GF-D8 (cell line): Measurements from ENCODE around the gene NRL.

Source experiments
- DNase-seq: peaks from one replicate; lab custom pipeline; 2025; lab: John Stamatoyannopoulos, UW

The NRL gene

DNA sequence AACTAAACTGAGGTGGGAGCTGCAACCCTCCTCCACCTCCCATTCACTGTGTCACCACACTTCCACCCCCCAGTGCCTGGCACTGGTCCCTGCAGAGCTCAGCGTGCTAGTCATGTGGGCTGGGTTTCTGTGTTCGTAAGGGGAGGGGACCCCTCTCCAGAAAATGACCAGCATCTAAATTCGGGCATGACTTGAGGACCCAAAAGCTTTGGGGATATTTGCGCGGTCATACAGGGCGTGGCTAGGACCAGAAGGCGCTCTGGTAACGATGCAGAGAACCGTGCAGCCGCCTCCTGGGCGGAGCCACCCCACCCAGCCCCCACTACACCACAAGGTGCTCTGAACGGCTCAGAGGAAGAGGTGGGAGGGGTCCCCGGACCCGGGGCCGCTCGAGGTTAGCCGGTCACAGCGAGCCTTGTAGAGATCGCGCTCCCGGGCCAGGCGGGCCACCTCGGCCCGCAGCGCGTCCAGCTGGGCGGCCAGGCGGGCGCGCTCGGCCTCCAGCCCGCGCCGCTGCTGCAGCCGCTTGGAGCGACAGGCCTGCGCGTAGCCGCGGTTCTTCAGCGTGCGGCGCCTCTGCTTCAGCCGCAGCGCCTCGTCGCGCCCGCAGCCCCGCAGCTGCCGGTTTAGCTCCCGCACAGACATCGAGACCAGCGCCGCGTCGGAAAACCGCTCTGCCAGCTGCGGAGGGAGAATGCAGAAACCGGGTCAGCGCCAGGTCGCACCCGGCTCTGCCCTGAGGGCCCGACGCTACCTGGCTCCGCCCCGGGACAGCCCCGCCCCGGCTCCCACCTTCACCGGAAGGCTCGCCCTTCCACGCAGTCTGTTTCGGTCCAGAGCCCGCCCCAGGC, 33.6 kb downstream of the NRL start:
- no peak for DNase-seq

- no peak for DNase-seq
Measured at GRCh38 chr14:24080142-24080530, 34.6 kb downstream of the NRL start.

GRCh38 chr14:24079491-24080141, 35.1 kb downstream of the NRL start:
- DNase-seq: no peak

DNA sequence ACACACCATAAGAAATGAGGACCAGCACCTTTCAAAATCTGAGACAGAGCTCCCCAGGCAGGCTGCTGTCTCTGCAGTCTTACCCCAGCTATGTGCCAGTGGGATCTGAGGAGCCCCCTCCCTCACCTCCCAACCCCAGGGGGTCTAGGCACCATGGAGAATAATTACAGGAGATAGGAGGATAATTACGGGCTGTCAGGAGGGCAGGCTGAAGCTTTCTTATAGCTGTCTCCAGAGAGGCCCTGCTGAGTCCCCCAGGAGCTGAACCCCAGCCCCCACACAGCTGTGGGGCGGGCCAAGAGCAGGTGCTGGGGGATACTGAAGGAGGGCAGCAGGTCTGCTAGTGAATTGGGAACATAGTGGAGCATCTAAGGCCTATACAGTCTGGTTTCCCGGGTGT, 36.6 kb downstream of the NRL start:
- no peak for DNase-seq

GRCh38 chr14:24077086-24077485, 37.7 kb downstream of the NRL start:
- DNase-seq: no peak

DNA sequence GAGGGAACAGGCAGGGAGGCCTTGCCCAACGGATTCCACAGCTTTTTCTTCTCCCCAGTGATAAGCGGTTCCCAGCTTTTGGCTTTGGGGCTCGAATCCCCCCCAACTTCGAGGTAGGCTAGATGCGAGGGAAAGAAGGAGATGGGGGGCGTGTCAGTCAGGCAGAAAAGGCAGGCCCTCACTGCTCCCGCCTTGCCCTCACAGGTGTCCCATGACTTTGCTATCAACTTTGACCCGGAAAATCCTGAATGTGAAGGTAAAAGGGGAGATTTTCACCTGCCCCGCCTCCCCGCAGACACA, 38.5 kb downstream of the NRL start:
- no peak for DNase-seq

DNA sequence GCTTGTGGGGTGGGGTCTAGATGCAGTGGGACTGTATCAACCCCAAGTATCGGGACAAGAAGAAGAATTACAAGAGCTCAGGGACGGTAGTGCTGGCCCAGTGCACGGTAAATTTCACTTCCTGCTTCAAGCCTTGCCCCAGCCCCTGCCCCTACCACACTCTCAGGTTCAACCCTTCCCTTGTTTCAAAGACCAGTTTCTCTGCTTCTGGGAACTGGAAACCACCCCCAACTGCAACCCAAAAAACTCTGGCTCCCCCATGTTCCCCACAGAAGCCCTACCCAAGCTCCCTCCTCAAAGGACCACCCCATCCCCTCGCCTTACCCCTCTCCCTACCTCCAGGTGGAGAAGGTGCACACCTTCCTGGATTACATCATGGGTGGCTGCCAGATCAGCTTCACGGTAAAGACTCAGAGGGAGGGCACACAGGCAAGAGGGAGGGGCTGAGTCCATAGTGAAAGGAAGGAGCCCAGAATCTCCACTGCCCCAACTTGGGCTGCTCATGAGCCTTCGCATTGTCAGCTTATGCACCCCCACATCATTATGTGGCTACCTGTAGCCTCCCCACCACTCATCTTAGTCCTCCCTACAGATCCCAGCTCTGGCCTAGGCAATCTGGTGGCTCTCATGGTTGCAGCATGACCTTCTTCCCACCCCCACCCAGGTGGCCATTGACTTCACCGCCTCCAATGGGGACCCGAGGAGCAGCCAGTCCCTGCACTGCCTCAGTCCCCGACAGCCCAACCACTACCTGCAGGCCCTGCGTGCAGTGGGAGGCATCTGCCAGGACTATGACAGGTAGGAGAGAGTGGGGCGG, 39.1 kb downstream of the NRL start:
- no peak for DNase-seq

DNA sequence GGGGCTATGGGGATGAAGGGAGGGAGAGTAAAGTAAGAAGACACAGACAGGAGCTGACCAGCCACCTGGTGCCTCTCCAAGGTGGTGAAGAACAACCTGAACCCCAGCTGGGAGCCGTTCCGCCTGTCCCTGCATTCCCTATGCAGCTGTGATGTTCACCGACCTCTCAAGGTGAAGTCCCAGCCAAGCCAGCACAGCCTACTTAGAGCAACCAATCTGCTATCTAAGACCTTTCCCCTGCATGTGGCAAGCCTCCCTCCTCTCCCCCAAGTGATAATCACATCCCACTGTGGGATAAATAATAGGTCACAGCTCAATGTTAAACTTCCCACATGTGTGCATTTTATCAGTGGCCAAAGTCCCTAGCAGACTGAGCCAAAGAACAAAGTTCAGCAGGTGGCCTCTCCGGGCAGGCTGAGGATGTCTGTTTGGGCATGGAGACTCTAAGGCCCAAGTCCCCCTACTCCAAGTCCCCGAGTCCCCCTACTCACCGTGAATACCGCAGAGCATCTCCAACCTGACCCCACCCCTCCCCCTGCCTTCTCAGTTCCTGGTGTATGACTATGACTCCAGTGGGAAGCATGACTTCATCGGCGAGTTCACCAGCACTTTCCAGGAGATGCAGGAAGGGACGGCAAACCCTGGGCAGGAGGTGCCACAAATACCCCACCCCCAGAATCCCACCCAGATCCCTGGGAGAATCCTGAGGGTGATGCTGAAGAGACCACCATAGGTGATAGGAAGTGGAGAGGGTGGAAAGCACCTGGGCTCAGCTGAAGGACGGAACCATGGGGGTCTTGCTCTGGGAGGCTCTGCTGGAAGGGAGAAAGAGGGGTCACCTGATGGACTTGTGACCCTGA, 39.9 kb downstream of the NRL start:
- no peak for DNase-seq

- DNase-seq: no peak
Measured at GRCh38 chr14:24072881-24073877, 41.6 kb downstream of the NRL start.

GRCh38 chr14:24072436-24072835, 42.3 kb downstream of the NRL start:
- no peak for DNase-seq

DNA sequence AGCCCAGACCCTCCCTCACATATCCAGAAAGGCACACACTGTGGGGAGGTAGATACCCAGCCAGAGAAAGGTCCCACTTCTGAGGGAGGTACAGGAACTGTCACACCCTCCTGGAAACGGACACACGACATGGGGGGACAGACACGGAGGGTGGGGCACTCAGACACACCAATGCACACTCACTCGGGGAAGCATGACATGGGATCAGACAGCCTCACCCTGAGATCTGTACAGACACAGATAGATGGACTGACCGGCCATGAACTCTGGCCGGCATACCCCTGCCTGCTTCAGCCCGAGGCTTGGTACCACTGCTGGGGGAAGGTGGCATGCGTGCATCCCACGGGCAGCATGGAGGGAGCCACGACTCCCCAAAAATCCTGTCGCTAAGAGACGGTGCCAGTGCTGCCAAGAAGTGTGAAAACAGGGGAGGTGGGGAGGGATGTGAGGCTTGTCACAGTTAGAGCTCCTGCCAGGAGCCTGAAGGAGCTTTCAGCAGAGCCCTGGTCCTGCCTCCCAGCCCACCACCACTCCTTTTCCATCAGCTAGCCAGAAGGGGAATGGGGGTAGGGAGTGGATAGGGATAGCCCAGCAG, 42.8 kb downstream of the NRL start:
- DNase-seq: no peak

DNA sequence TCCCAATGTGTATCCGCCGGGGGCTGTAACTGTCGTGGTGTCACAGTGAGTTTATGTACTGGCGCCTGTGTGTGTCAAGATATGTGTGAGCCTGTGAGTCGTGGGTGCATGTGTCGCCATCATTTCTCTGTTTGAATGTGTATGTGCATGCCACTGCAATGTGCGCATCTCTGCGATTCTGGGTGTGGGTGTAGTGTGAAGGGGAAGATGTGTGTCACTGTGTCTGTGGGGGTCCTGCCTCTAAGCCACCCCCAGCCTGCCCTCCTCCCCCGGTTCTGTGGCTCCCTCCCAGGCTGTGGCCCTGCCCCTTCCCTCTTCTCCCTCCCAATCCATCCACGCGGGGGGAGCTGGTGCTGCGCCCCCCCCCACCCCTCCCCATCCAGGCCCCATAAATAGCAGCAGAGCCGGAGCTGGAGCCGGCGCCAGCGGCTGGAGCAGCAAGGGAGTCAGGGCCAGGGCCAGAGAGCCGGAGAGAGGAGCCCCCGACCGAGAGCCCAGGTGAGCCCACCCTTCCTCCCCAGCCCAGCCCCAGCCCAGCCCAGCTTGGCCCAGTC, 43.5 kb downstream of the NRL start, which contains the start of gene CPNE6:
Gene CPNE6 (plus strand): TSS at position 419 of the 554 bp plus-strand sequence. CDS start 1,375 bp downstream, outside the sequence.
- no peak for DNase-seq

GRCh38 chr14:24070285-24071143, 44.2 kb downstream of the NRL start:
- no peak for DNase-seq

DNA sequence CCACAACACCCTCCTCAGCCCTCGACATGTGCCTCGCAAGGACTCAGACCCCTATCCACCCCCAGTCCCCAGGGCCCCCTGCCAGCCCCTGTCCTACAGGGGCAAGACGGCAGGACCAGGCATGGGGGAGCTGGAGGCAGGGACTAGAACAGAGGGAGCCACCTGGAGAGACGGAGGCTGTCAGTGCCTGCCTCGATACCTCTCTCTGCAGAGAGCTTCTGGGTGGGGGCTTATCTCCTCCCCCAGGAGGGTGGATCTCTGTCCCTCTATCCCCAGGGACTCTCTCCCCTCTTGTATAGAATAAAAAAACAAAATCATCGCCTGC, 45.4 kb downstream of the NRL start:
- DNase-seq: no peak

DNA sequence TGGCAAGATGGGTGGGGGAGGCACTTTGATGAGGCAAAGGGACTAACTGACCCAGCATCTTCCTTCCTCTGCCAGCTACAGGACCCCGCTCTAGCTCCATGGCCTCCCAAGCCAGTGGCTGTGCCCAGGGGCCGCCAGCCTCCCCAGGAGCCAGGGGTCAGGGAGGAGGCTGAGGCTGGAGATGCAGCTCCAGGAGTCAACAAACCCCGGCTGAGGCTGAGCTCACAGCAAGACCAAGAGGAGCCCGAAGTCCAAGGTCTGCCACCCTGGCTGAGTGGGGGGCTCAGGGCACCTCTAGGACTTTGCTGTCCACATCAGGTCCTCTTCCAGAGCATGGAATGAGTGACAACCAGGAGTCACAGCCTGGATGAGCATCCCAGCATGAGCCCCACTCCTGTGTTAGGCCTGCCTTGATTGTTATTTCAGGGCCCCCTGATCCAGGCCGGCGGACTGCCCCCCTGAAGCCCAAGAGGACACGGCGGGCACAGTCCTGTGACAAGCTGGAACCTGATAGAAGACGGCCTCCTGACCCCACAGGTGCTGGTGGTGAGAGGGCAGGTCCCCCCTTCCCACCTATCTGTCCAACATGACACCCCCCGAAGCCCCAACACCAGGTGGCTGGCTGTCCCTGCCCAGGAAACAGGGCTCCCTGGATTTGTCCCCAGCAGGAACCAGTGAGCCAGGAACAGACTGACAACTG, 45.9 kb downstream of the NRL start:
- no peak for DNase-seq

DNA sequence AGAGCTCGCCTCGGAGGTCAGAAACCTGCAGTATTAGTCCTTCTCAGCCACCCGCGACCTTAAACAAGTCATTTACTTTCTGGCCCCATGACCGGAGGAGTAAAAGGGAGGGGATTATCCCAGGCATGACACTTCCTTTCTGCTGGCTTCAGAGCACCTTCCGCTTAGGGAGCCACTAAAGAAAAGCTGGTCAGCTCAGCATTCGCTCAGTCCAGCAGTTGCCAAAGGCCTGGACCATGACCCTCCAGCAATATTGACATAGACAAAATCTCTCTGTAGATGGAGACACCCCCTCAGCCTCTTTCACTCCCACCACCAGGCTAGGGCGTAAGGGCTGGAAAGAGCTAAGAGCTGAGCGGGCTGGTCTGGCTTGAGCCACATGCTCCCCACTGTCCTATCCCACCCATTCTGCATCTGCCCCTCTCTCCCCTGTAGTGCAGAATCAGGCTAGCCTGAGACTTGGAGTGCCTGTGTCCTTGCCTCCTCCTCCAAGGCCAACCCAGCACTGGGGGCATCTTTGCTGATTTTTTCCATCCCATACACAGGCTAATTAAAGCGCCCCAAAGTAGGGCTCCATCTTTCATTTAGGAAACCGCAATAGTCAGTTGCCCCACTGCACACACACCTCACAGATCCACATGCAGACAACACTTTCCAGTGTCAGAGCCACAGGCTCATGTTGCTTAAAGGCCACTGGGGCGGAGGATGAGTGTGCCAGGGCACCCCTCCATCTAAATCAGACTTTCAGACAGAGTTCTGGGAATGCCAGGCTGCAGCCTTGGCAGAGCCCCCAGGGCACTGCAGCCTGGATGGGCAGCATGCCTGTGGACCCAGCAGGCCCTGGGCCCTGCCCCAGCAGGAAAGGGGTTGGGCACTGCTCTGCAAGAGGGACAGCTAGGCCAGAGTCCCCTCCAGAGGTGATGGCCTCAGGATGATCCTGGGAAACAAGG, 47.3 kb downstream of the NRL start:
- DNase-seq: no peak

DNA sequence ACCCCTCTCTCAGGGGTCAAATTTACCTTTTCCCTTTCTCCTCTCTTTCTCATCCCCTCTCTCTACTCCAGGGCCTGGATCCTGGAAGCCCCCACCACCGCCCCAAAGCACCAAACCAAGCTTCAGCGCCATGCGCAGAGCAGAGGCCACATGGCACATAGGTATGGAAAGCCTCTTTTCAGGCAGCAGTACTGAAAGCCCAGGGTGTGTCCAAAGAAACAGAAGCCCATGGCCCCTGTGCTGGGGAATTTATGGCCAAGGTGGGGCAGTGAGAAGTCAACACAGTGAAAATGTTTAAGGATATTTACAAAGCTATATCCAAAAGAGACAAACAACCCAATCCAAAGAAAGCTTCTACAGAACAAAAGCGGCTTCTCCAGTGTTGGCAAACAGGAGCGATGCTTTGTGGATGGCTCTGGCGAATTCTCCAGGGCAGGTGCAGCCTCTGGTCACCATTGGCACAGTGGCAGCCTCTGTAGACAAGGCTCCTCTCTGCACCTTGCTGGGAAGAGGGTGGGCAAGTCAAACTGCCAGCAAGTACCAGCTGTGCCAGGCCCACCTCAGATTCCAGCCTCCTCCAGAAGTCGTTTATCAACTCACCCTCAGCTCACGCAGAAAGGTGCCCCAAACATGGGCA, 48.1 kb downstream of the NRL start:
- DNase-seq: no peak
